Loucy (cell line): ENCODE results near the gene JPH2.

Experiments
- CTCF ChIP-seq: fragments of 200-600 bp; sonication (generic); conservative IDR thresholded peaks from 2 replicates; pipeline ENCODE4 v1.5.1; 2014; ENCODE audit warnings: mild to moderate bottlenecking, antibody characterized with exemption, low read length
- EZH2phosphoT487 ChIP-seq: fragments of 200-600 bp; IDR thresholded peaks from 2 replicates; pipeline ENCODE4 v1.6.1; 2018; ENCODE audit warnings: antibody characterized with exemption, mild to moderate bottlenecking, moderate library complexity, borderline replicate concordance

GRCh38 chr20:44171775-44172571, 15.0 kb downstream of the JPH2 start:
- TF ChIP-seq CTCF (no peak), EZH2phosphoT487 (no peak)
